Panc1 (cell line): ENCODE measurements around the gene C8B.

Experiments used
- CTCF ChIP-seq: fragments of 450-650 bp; IDR thresholded peaks from 2 replicates; pipeline ENCODE4 v1.5.1; 2017; ENCODE audit warnings: mild to moderate bottlenecking
- POLR2AphosphoS5 ChIP-seq: IDR thresholded peaks from 2 replicates; pipeline ENCODE4 v1.6.1; 2012; ENCODE audit warnings: mild to moderate bottlenecking, low read depth, low read length, moderate library complexity

- TF ChIP-seq CTCF, result no peak
- no peak for TF ChIP-seq POLR2AphosphoS5
Measured at GRCh38 chr1:56931686-56932085, 34.1 kb downstream of the C8B start.
